Tibial nerve (tissue), 4 donors: ENCODE measurements around the gene BMP4.

ENCODE experiments used
- CTCF ChIP-seq, 5 experiments: fragments of 200-600 bp in 3 of 5; fragments of 450-650 bp in 2 of 5; sonication (generic) in 3 of 5; IDR thresholded peaks; one replicate each; pipeline ENCODE4 v1.5.1; 2016 to 2019; ENCODE audit warnings: antibody characterized with exemption in 5 of 5, mild to moderate bottlenecking in 3 of 5, moderate library complexity in 2 of 5
- EP300 ChIP-seq, 2 donors: sonication (generic); formaldehyde crosslinking; IDR thresholded peaks; one replicate each; pipeline ENCODE4 v1.6.1; 2017; ENCODE audit warnings: antibody characterized with exemption in 2 of 2, mild to moderate bottlenecking in 1 of 2

GRCh38 chr14:53946071-53946403 lies 10.6 kb downstream of the BMP4 start:
- TF ChIP-seq EP300 (IDR thresholded peaks at IDR 0.05) (no peak), CTCF (IDR thresholded peaks at IDR 0.05) (no peak)
